NB4 (cell line): ENCODE results near the gene E2F3.

Experiments used
- DNase-seq: peaks from one replicate; pipeline ENCODE4 v3.0.0; 2010; ENCODE audit warnings: low read depth
- H3K4me3 ChIP-seq: one replicate; pipeline ENCODE4 v1.5.1; 2011; ENCODE audit warnings: mild to moderate bottlenecking, low read depth, low read length, moderate library complexity
- MYC ChIP-seq: IDR thresholded peaks from 2 replicates; pipeline ENCODE4 v1.6.1; 2011; ENCODE audit warnings: low read depth, low read length
- POLR2A ChIP-seq: IDR thresholded peaks from 2 replicates; pipeline ENCODE4 v1.6.1; 2011; ENCODE audit warnings: mild to moderate bottlenecking; ENCODE audit not compliant: insufficient read length; ENCODE audit errors: extremely low read depth
- TF ChIP-seq, protein P1 (sequence below): IDR thresholded peaks from one replicate; pipeline ENCODE4 v1.5.1; 2012; ENCODE audit warnings: low read depth, low read length
- TF ChIP-seq, protein P2 (sequence below): IDR thresholded peaks from 2 replicates; pipeline ENCODE4 v1.6.1; 2011; ENCODE audit warnings: low read depth, low read length

Gene E2F3

DNA sequence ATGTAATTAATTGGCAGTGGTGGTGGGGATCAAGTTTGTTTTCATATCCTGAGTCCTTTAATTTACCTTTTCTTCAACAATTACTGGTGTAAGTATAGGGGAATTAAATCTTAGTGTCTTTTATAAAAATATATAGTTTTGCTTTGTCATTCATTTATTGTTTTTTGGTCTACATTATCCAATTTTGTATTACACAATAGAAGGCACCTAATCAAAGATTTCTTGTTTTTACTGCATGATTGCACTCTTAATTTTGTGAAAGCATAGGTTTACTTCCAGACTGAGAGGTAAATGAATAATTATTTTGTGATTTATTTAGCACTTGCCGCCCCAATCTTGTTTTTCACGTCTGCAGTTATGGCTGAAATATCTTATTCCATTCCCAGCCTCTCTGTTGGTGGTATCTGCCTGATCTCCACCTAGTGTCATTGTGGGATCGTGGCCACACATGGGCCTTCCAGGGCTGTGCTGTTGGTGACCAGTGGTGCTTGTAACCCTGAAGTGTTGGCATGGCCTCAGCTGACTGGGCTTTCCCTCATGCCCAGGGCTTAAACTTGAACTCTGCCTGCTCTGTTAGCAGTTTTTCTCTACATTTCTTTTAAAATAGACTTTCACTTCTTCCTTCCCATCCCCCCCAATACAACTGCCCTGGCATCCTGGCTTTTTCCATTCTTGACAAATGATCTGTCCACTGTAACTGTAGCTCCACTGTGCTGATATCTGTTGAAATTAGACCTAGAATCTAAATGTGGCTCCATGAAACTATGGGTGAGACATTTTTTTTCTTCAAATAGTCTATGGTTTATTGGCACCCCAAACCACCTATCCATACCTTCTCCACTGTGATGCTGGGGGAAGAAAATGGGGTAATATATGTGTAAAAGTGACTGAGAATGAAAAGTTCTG, 24.8 kb downstream of the E2F3 start:
- TF ChIP-seq POLR2A (no peak), MYC (no peak)
- TF ChIP-seq, protein P1, sequence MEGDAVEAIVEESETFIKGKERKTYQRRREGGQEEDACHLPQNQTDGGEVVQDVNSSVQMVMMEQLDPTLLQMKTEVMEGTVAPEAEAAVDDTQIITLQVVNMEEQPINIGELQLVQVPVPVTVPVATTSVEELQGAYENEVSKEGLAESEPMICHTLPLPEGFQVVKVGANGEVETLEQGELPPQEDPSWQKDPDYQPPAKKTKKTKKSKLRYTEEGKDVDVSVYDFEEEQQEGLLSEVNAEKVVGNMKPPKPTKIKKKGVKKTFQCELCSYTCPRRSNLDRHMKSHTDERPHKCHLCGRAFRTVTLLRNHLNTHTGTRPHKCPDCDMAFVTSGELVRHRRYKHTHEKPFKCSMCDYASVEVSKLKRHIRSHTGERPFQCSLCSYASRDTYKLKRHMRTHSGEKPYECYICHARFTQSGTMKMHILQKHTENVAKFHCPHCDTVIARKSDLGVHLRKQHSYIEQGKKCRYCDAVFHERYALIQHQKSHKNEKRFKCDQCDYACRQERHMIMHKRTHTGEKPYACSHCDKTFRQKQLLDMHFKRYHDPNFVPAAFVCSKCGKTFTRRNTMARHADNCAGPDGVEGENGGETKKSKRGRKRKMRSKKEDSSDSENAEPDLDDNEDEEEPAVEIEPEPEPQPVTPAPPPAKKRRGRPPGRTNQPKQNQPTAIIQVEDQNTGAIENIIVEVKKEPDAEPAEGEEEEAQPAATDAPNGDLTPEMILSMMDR: no peak
- TF ChIP-seq, protein P2, sequence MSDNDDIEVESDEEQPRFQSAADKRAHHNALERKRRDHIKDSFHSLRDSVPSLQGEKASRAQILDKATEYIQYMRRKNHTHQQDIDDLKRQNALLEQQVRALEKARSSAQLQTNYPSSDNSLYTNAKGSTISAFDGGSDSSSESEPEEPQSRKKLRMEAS: no peak
- DNase-seq: no peak
- H3K4me3 ChIP-seq: no peak overlapping the region

DNA sequence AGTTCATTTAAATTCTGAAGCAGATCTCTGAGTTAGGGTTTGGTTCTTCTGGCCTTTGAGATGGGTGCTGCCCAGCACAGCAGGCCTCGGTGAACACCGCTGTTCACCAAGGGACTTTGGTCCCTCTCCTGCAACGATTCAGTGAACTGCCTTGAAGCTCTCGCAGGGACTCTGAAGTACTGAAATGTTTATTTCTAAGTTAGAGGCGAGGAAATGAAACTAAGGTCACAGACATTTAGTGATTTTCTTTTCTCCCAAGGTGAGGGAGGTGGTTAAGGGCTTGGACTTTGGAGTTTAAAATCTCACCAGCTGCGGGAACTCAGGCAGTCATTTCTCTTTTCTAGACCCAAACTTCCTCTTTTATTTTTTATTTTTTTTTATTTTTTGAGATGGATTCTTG, 26.2 kb downstream of the E2F3 start:
- H3K4me3 ChIP-seq: no peak overlapping the region
- TF ChIP-seq MYC: no peak
- TF ChIP-seq POLR2A: no peak
- TF ChIP-seq, protein P1: no peak
- TF ChIP-seq, protein P2: no peak
- no peak for DNase-seq

DNA sequence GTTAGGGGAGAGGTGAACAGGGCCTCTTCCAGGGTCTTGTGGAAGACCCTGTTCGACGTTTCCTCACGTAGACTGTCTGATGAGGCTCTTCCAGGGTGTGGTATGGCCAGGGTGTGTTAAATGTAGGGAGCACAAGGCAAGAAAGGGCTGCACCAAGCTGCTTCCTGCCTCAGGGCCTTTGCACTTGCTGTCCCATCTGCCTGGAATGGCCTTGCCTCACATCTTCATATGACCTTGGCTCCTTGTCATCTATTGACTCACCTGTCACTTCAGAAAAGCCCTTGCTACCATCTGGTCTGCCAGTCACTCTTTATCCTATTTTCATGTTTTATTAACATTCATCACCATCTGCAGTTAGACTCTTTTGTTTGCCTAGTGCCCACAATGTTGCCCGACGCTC, 31.0 kb downstream of the E2F3 start:
- no peak overlapping the region for H3K4me3 ChIP-seq
- DNase-seq: no peak
- no peak for TF ChIP-seq MYC
- TF ChIP-seq, protein P2: no peak
- no peak for TF ChIP-seq POLR2A
- TF ChIP-seq, protein P1: no peak

DNA sequence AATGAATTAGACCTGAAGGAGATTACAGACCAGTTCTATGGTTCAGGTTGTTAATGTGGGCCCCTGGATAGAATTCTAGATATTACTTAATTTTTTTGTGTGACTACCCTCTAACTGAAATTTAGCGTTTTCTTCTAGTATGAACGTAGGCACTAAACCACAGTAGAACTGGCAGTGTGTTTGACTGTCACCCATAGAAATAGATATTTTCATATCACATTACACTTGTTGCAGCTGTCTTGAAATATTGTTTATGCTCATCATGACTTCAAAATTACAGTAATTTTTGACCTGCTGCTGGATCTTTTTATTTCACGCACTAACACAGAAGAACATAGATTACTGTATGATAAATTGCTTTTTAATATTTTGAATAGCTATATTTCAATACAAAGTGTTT, 31.6 kb downstream of the E2F3 start:
- no peak overlapping the region for H3K4me3 ChIP-seq
- DNase-seq: no peak
- TF ChIP-seq POLR2A (no peak), MYC (no peak)
- TF ChIP-seq, protein P2: no peak
- TF ChIP-seq, protein P1: no peak

DNA sequence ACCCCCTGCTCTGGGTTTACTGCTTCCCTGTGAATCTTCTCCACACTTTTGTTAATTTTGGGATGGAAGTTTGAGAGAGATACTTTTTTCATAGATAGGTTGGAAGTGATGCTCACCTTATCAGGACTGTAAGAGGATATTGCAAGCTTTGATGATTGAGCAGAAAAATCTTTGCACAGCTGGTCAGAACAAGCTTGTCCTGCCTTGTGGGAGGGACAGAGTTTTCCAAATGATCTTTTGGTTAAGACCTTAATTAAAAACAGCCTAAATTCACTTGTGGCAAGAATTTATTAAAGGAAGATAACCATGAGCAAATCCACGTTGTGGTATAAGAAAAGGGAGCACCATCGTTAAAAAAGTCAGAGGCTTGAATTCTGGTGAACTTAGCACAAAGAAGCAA, 32.2 kb downstream of the E2F3 start:
- TF ChIP-seq, protein P1: no peak
- no peak for TF ChIP-seq MYC
- TF ChIP-seq POLR2A: no peak
- TF ChIP-seq, protein P2: no peak
- H3K4me3 ChIP-seq: no peak overlapping the region
- no peak for DNase-seq
